HG03060 (cell line): Measurements from ENCODE around the gene PLEKHA4.
"Not testable (repeated sequence)": the region's sequence is repeated elsewhere in the genome, so short reads cannot be mapped to it uniquely, and the experiment has no call there.

ENCODE experiments used
- ATAC-seq: cut with Tn5 transposase; IDR thresholded peaks from one replicate; pipeline ENCODE4 v1.9.1; 2021; ENCODE audit warnings: low read depth, moderate number of reproducible peaks; ENCODE audit not compliant: unreplicated experiment

Gene PLEKHA4

DNA sequence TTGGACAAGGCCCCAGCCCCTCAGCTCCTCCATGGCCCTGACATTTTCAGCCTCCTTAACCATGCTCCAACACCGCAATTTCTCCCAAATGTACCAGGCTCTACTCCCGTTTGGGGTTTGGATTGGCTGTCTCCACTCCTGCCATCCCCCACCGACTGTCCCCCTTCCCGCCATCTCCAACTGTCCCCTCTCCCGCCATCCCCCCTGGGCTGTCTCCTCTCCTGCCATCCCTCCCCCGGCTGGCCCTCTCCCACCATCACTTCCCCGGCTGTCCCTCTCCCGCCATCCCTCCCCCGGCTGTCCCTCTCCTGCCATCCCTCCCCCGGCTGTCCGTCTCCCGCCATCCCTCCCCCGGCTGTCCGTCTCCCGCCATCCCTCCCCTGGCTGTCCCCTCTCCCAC, 63.0 kb downstream of the PLEKHA4 start:
- no peak for ATAC-seq

DNA sequence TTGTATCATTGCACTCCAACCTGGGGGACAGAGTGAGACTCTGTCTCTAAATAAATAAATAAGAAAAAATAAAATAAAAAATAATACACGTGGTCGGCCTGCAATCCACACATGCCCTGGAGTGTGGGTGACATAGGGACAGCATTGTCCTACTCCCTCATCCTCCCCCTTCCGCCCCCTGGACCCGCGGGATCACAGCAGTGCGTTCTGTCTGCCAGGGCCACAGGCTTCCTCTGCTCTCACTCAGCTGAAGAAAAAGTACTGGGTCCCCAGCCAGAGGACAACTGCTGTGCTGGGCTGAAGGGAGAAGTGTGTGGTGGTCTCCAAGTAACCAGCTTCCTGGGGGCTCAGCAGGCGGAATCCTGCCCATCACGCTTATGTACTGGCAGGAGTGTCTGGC, 63.9 kb downstream of the PLEKHA4 start:
- ATAC-seq, result no peak

DNA sequence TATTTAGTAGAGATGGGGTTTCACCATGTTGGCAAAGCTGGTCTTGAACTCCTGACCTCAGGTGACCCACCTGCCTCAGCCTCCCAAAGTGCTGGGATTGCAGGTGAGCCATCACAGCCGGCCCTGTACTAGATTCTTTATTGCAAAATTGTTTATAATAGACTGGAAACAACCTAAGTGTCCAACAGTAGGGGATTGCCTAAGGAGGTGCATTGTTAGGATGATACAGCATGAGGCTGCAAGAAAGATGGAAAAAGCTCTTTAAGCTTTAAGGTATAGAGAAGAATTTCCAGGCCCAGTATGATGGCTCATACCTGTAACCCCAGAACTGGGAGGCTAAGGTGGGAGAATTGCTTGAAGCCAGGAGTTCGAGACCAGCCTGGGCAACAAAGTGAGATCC, 65.8 kb downstream of the PLEKHA4 start:
- no peak for ATAC-seq

DNA sequence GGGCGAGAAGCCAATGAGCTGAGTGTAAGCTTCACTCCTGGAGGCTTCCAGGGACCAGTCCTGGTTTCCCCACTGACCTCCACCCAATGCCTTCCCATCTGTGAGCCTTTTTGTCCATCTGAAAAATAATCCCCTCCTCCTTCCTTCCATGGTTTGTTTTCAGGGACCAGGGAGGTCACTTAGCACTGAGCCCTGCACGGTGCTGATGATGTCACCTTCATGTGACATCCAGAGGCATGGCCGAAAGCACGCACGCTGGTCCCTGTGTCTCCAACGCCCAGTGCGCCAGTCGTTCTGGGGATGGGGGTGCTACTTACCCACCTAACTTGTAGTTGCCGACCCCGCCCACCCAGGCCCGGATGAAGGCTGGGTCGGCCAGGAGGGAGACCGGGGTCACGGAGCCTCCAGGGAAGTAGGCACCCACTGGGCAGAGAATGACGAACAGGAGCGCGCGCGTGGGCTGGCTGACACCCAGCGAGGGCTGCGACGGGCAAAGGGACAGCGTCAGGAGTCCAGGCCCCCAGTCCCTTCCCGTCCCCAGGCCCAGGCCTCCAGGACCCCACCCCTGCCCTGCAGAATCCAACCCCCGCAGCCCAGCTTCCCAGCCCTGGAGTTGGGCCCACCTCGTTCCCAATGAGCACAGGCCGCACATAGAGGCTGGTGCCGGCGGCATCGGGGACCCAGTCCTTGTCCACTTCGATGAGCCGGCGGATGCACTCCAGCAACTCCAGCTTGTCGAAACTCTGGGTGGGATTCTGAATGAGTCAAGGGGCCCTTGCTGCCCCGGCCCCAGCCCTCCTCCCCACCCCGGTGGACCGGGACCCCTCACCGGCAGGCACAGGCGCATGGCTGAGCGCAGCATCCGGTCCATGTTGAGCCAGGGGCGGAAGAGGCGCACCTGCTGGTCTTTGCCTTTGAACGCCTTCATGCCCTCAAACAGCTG, 68.8 kb downstream of the PLEKHA4 start:
- ATAC-seq, result no peak

DNA sequence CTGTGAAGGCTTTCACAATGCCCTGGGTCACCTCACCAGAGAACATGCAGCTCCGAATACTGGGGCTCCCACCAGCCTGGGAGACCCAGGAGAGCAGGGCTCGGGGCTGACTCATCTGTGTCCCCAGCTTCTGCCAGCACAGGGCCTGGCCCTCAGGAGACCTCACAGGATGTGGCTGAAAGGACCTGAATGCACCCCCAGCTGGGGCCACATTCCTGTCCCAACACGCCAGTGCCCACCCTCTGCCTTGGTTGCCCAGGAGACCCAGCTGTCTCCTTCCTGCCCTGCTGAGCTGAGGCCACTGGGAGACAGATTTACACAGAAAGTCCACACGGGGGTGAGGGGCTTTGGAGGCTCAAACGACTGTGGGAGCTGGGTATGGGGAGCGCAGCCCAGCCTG, 69.5 kb downstream of the PLEKHA4 start:
- no peak for ATAC-seq

DNA sequence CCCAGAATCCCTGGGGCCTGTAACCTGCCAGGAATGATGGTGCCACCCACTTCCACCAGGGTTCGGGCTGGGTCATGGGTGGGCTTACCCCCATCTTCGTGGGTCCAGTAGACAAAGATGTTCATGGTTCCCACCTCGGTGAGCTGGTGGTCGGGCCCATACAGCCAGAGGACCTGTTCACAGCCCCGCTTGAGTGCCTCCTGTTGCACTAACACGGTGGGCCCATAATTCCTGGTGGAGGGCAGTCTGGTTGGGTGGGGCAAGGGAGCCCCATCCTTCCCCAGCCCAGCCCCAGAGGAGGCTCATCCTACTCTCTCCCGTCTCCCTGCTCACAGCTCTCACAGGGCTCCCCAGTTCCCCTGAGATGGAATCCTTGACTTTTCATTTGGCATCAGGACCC, 71.3 kb downstream of the PLEKHA4 start:
- no peak for ATAC-seq

DNA sequence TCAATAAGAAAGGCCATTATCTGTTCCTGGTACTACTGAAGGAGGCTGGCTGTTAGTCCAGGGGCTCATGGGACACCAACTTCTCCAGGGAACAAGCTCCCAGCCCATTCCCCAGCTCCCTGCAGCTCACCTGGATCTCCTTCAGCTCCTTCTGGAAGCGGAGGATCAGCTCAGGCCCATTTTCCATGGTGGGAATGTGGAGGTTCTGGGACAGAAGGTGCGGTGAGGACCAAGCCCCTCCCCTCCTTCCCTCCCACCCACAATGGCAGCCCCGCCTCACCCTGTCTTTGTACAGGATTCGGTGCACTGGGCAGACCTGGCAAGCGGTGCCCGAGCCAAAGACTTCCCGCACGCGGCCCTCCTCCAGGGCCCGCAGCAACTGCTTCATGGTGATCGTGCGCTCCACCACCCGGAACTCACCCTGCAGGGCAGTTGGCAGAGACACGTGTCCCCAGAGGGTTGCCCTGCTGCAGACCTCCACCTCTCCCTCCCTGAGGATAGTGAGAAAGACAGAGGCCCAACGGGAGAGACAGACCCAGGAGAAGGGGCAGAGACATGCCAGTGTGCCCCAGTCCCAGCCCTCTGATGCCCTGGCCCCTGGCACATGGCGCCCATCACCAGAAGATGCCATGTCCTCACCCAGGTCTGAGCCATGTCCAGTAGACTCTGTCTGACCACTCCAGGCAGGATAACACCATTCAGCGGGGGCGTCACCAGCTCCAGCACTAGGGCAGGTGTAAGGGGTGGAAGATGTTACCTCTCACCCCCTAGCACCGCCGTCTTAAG, 71.9 kb downstream of the PLEKHA4 start:
- ATAC-seq, result no peak

DNA sequence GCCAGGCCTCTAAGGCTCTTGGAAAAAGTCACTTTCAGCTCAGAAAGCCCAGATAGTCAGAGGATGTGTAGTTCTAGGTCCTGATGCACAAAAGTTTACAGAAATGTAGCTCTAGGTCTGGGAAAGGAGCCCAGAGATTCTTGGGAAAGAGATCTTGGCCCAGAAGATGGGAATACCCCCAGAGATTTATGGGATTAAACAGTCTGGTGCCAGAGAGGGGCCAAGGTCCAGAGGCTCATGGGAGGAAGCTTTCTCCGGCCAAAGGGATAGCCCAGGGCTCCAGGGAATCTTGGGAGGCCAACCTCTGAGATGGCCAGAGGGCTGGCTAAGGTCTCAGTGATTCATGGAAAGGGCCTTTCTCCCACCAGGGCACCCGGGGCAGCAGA, 72.7 kb downstream of the PLEKHA4 start:
- no peak for ATAC-seq

DNA sequence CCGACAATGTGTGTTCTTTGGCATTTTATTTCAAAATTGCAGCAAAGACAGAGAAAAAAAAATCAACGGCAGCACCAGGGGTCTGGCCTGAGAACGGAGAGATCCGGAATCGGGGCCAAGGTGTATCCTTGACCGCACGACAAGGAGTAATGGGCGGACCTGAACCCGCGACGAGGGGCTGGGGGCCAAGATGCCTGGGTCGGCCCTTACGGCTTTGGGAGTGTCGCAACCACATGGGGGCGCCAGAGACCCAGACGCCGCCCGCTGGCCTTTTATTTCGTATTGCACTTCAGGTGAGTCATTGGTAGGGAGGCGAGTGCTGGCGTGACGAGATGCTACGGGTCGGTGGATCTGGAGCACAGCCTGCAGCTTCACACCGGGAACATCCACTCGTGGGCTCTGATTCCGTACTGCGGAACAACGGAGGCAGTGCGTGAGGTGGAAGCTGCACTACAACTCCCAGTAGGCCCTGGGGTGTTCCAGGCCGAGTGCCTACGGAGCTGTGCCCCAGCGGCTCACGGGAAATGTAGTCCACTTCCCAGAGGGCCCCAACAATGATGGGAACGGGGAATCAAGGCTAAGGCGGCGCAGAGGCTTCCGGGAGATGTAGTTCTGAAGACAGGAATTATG, 73.2 kb downstream of the PLEKHA4 start:
- ATAC-seq, result peak; percentile 47

DNA sequence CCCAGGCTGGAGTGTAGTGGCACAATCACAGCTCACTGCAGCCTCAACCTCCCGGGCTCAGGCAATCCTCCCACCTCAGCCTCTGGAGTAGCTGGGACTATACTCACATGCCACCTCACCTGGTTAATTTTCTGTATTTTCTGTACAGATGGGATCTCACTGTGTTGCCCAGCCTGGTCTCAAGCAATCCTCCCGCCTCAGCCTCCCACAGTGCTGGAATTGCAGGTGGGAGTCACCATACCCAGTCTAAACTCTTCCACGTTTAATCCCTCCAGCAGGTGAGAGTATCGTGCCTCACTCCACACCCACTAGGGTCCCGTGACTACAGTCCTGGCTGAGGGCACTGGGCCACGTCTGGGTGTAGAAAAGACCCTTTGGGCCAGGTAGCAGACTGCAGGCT, 74.1 kb downstream of the PLEKHA4 start:
- no peak for ATAC-seq

DNA sequence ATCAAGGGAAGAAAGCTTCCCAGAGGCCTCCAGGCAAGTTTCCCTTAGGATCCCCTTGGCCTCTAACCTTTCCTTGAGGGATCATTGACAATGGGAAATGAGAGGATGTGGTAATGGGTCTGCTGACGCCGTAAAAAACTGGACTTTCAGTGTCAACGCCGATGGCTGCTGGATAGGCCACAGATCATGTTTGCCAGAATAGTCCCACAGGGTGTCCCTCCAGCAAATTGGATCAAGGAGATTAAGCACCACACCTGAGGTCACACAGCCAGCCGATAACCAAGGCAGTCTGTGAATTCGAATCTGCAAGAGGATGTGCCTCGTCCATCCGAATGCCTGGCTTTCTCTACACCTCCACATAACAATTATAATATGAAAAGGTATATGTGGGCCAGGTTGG, 75.1 kb downstream of the PLEKHA4 start:
- ATAC-seq, result no peak

DNA sequence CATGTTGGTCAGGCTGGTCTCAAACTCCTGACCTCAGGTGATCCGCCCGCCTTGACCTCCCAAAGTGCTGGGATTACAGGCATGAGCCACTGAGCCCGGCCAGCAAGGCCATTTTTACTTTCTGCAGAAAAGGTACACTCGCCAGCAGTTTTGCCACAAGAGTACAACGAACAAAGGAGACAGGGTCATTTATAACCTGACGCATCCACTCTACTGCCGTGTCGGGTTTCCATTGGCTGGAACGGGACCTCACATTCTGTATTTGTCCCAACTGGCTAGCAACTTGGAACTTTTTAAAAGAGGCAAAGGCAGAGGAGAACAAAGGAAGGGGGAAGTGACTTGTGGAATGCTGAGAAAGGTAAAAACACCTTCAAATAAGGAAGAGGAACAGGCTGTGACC, 81.1 kb downstream of the PLEKHA4 start:
- ATAC-seq, result not testable (repeated sequence)
